Activated T-helper 1 cell treated with anti-CD3 and anti-CD28 coated beads, Interleukin-12 subunit alpha, Interleukin-12 subunit beta, Interleukin-2, Interleukin-4 antibody, amounts not matched to agents 30 ng/mL and 10 ng/mL and 1 ng/mL, durations not matched to agents 14 hours and 24 hours and 36 hours (primary cell): ENCODE results near the gene DUSP15. TPM values are rescaled to one million over a fixed set of nuclear protein-coding genes. Genes with fewer than 3 reads are reported as not detected.
"Not testable (repeated sequence)": the region's sequence is repeated elsewhere in the genome, so short reads cannot be mapped to it uniquely, and the experiment has no call there.

Experiments used
- DNase-seq: peaks from one replicate; pipeline ENCODE4 v3.0.0; 2021; ENCODE audit warnings: low spot score
- H3K27ac Mint-ChIP-seq: one replicate; pipeline ENCODE4 v1.8.0; 2021; ENCODE audit warnings: mild to moderate bottlenecking, mixed read lengths
- H3K27me3 Mint-ChIP-seq: one replicate; pipeline ENCODE4 v1.8.0; 2022; ENCODE audit warnings: mild to moderate bottlenecking, moderate library complexity, mixed read lengths; ENCODE audit not compliant: insufficient read depth
- H3K36me3 Mint-ChIP-seq: one replicate; pipeline ENCODE4 v1.8.0; 2021; ENCODE audit warnings: low read depth, mixed read lengths
- H3K4me1 Mint-ChIP-seq: one replicate; pipeline ENCODE4 v1.8.0; 2021; ENCODE audit warnings: low read depth, mixed read lengths
- H3K4me3 Mint-ChIP-seq: one replicate; pipeline ENCODE4 v1.8.0; 2021; ENCODE audit warnings: mild to moderate bottlenecking, moderate library complexity, mixed read lengths
- H3K9me3 Mint-ChIP-seq: one replicate; pipeline ENCODE4 v1.8.0; 2021; ENCODE audit warnings: mixed read lengths
- intact Hi-C: fragments of 100-400 bp; cut with micrococcal nuclease; formaldehyde crosslinking; loops from one replicate; pipeline ENCODE4 v1.15.1; 2024
- total RNA-seq: library from RNA; stranded (reverse); gene quantifications from 2 replicates; pipeline ENCODE4 v1.2.3, GENCODE V29; 2022

The DUSP15 gene
- total RNA-seq, 1 donor from 2014 or later = not detected

- H3K27me3 Mint-ChIP-seq = no peaks in the 10 kb centered on the region
- H3K9me3 Mint-ChIP-seq = no peaks in the 10 kb centered on the region
- DNase-seq = no peak
- H3K36me3 Mint-ChIP-seq = no peaks in the 10 kb centered on the region
- H3K27ac Mint-ChIP-seq = no peak overlapping the region
- H3K4me3 Mint-ChIP-seq = no peak overlapping the region
- no peaks in the 10 kb centered on the region for H3K4me1 Mint-ChIP-seq
- intact Hi-C loops = no loop called here
These were observed 54.1 kb downstream of the DUSP15 start for GRCh38 chr20:31816221-31816620.

GRCh38 chr20:31815408-31816188 is 54.7 kb downstream of the DUSP15 start:
- Mint-ChIP-seq H3K27me3 (no peaks in the 10 kb centered on the region), H3K4me1 (no peaks in the 10 kb centered on the region), H3K27ac (no peak overlapping the region), H3K36me3 (no peaks in the 10 kb centered on the region), H3K4me3 (no peak overlapping the region), H3K9me3 (no peaks in the 10 kb centered on the region)
- intact Hi-C loops = no loop called here
- DNase-seq = no peak

GRCh38 chr20:31814142-31814541 is 56.2 kb downstream of the DUSP15 start:
- H3K9me3 Mint-ChIP-seq, H3K27ac Mint-ChIP-seq, H3K4me3 Mint-ChIP-seq, H3K36me3 Mint-ChIP-seq, H3K27me3 Mint-ChIP-seq, H3K4me1 Mint-ChIP-seq, intact Hi-C loops, DNase-seq: not testable (repeated sequence)

GRCh38 chr20:31813611-31814010 is 56.7 kb downstream of the DUSP15 start:
- H3K27ac Mint-ChIP-seq = no peak overlapping the region
- H3K27me3 Mint-ChIP-seq = no peaks in the 10 kb centered on the region
- no peak overlapping the region for H3K4me3 Mint-ChIP-seq
- no peaks in the 10 kb centered on the region for H3K4me1 Mint-ChIP-seq
- no peaks in the 10 kb centered on the region for H3K9me3 Mint-ChIP-seq
- no peaks in the 10 kb centered on the region for H3K36me3 Mint-ChIP-seq
- DNase-seq = no peak
- intact Hi-C loops = no loop called here

DNA sequence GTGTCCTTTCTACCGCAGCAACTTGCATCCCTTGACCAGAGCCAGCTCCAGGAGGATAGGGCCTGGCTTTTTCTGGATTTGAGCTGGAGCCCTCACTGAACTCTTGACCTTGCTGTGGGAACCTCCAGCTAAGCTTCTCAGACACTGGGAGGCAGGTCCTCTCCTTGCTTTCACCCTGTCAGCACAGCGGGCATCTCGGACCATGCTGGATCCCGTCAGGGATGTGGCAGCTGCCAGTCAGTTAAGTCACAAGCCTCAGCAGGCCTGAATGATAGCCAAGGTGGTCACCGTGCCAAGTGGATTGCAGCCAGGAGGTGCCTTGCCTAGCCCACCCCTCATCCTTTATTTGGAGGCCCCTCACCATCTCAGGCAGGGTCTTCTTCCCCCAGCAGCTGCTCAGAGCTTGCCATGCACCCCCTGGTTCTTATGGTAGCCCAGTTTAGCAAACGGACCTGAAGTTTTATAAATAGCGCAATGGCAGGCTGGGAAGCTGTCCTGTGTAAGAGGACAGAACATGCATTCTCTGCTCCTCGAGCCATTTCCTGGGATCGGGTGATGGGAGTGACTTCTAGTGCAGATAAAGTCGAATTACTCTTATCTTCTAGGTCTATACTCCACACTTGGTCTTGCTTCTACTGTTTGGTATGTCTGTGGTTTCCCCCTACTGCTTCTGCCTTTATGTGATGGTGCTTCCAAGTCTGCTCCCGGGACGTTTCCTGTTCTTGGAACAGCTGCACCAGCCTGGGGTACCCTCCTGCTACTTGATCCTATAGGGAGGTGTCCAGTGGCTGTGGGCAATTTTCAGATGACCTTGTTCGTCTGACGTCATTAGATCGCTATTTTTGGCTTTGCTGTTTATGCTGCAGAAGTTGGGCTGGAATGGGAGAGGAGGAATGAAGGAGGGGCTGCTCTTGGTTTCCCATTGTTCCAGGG is 58.3 kb downstream of the DUSP15 start:
- no peak overlapping the region for H3K4me3 Mint-ChIP-seq
- H3K9me3 Mint-ChIP-seq = no peaks in the 10 kb centered on the region
- DNase-seq = no peak
- H3K4me1 Mint-ChIP-seq = no peaks in the 10 kb centered on the region
- intact Hi-C loops = no loop called here
- no peaks in the 10 kb centered on the region for H3K27me3 Mint-ChIP-seq
- no peaks in the 10 kb centered on the region for H3K36me3 Mint-ChIP-seq
- H3K27ac Mint-ChIP-seq = no peak overlapping the region

DNA sequence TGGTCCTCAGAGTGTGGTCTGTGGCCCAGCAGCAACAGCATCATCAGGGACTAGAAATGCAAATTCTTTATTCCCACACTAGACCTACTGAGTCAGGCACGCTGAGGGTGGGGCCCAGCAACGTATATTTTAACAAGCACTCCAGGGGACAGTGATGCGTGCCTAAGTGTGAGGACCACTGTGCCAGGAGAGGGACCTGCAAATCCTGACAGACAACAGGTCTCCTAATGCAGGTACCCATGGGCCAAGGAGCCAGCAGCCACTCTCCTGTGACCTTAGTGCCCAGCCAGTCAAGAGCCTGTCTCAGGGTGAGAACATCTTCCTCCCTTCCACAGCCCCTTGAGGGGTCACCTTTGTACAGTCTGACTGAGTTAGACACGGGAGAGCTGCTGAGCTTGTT is 59.1 kb downstream of the DUSP15 start:
- H3K4me3 Mint-ChIP-seq = no peak overlapping the region
- no peaks in the 10 kb centered on the region for H3K4me1 Mint-ChIP-seq
- no peak overlapping the region for H3K27ac Mint-ChIP-seq
- no peaks in the 10 kb centered on the region for H3K9me3 Mint-ChIP-seq
- DNase-seq = no peak
- H3K36me3 Mint-ChIP-seq = peaks cover 2% of the 10 kb centered on the region
- intact Hi-C loops = no loop called here
- H3K27me3 Mint-ChIP-seq = no peaks in the 10 kb centered on the region

Other genes with a start within 250 kb of the DUSP15 start
- gene COX4I2, start 232.6 kb downstream of the DUSP15 start, total RNA-seq = not detected in 2 replicates
- gene BCL2L1, start 147.7 kb downstream of the DUSP15 start, total RNA-seq = 417 and 420 TPM in 2 replicates
- gene TPX2, start 131.2 kb downstream of the DUSP15 start, total RNA-seq = 53.3 and 54.4 TPM in 2 replicates
- 0.29 and 0.44 TPM in 2 replicates for gene MYLK2, start 51.2 kb downstream of the DUSP15 start, total RNA-seq
- not detected in 2 replicates for gene FOXS1, start 24.9 kb downstream of the DUSP15 start, total RNA-seq
- gene TTLL9, start 107 bp upstream of the DUSP15 start, total RNA-seq = not detected in 2 replicates
- 20.0 and 20.5 TPM in 2 replicates for gene PDRG1, start 81.5 kb upstream of the DUSP15 start, total RNA-seq
- not detected in 2 replicates for gene XKR7, start 97.6 kb upstream of the DUSP15 start, total RNA-seq
- not detected in 2 replicates for gene CCM2L, start 139.9 kb upstream of the DUSP15 start, total RNA-seq
- 0.22 and 0.23 TPM in 2 replicates for gene HCK, start 181.7 kb upstream of the DUSP15 start, total RNA-seq
- 49.5 and 49.6 TPM in 2 replicates for gene TM9SF4, start 239.2 kb upstream of the DUSP15 start, total RNA-seq